ENCODE measurements around the gene MYBPC1. TPM values are rescaled to one million over a fixed set of nuclear protein-coding genes. Genes with fewer than 3 reads are reported as not detected.

Gene MYBPC1
- total and polyA plus RNA-seq, 9 of the 15 experiments (the other 6 are each of a cell fraction or from before 2014, with no cell fraction given), result not detected

Small RNA genes within 50 kb of the gene (small RNA-seq; reads per million reads assigned to genes)
- gene RNY1P16, result not detected

Other genes starting within 250 kb of the MYBPC1 start
- gene ARL1, start 187.2 kb upstream of the MYBPC1 start, total RNA-seq (2014; rRNA removed), result 52.5 and 53.0 TPM in 2 replicates
- gene ARL1, start 187.2 kb upstream of the MYBPC1 start, total RNA-seq (2014; rRNA removed; fragmentation: Illumina TruSeq; extraction: Trizol), result 68.6 and 82.2 TPM in 2 replicates
- 61.2 and 64.4 TPM in 2 replicates for gene ARL1, start 187.2 kb upstream of the MYBPC1 start, total RNA-seq (2015; rRNA removed; fragmentation: Illumina TruSeq; extraction: Trizol)
- gene ARL1, start 187.2 kb upstream of the MYBPC1 start, total RNA-seq (2021), result 68.5 and 70.6 TPM in 2 replicates
- gene ARL1, start 187.2 kb upstream of the MYBPC1 start, polyA plus RNA-seq (2011; rRNA removed), result 116 and 124 TPM in 2 replicates
- gene ARL1, start 187.2 kb upstream of the MYBPC1 start, polyA plus RNA-seq (2014; fragmentation: Illumina TruSeq; extraction: Trizol), result 83.4 and 83.6 TPM in 2 replicates
- gene ARL1, start 187.2 kb upstream of the MYBPC1 start, polyA plus RNA-seq (2014; fragmentation: Nextera tagmentation; extraction: Ambion mirVana), result 100 to 1,000 TPM; 126 to 127 TPM
- 61.0 and 83.8 TPM in 2 replicates for gene ARL1, start 187.2 kb upstream of the MYBPC1 start, polyA plus RNA-seq (2014; rRNA removed)
- gene SPIC, start 119.6 kb upstream of the MYBPC1 start, total RNA-seq (2014; rRNA removed), result not detected in 2 replicates
- gene SPIC, start 119.6 kb upstream of the MYBPC1 start, total RNA-seq (2014; rRNA removed; fragmentation: Illumina TruSeq; extraction: Trizol), result not detected in 2 replicates
- not detected in 2 replicates for gene SPIC, start 119.6 kb upstream of the MYBPC1 start, total RNA-seq (2015; rRNA removed; fragmentation: Illumina TruSeq; extraction: Trizol)
- not detected in 2 replicates for gene SPIC, start 119.6 kb upstream of the MYBPC1 start, total RNA-seq (2021)
- gene SPIC, start 119.6 kb upstream of the MYBPC1 start, polyA plus RNA-seq (2011; rRNA removed), result not detected in 2 replicates
- gene SPIC, start 119.6 kb upstream of the MYBPC1 start, polyA plus RNA-seq (2014; fragmentation: Illumina TruSeq; extraction: Trizol), result not detected in 2 replicates
- gene SPIC, start 119.6 kb upstream of the MYBPC1 start, polyA plus RNA-seq (2014; fragmentation: Nextera tagmentation; extraction: Ambion mirVana), result not detected
- not detected in 2 replicates for gene SPIC, start 119.6 kb upstream of the MYBPC1 start, polyA plus RNA-seq (2014; rRNA removed)
- gene CHPT1, start 102.7 kb downstream of the MYBPC1 start, total RNA-seq (2014; rRNA removed), result 170 and 210 TPM in 2 replicates
- gene CHPT1, start 102.7 kb downstream of the MYBPC1 start, total RNA-seq (2014; rRNA removed; fragmentation: Illumina TruSeq; extraction: Trizol), result 112 and 123 TPM in 2 replicates
- gene CHPT1, start 102.7 kb downstream of the MYBPC1 start, total RNA-seq (2015; rRNA removed; fragmentation: Illumina TruSeq; extraction: Trizol), result 75.4 and 75.5 TPM in 2 replicates
- 95.0 and 103 TPM in 2 replicates for gene CHPT1, start 102.7 kb downstream of the MYBPC1 start, total RNA-seq (2021)
- 66.5 and 91.9 TPM in 2 replicates for gene CHPT1, start 102.7 kb downstream of the MYBPC1 start, polyA plus RNA-seq (2011; rRNA removed)
- gene CHPT1, start 102.7 kb downstream of the MYBPC1 start, polyA plus RNA-seq (2014; fragmentation: Illumina TruSeq; extraction: Trizol), result 62.8 and 69.4 TPM in 2 replicates
- 10 to 100 TPM; 15.3 to 24.3 TPM for gene CHPT1, start 102.7 kb downstream of the MYBPC1 start, polyA plus RNA-seq (2014; fragmentation: Nextera tagmentation; extraction: Ambion mirVana)
- gene CHPT1, start 102.7 kb downstream of the MYBPC1 start, polyA plus RNA-seq (2014; rRNA removed), result 92.5 and 111 TPM in 2 replicates
- 0.37 TPM in 1 of 2 replicates, not detected in the other for gene SYCP3, start 144.5 kb downstream of the MYBPC1 start, total RNA-seq (2014; rRNA removed)
- gene SYCP3, start 144.5 kb downstream of the MYBPC1 start, total RNA-seq (2014; rRNA removed; fragmentation: Illumina TruSeq; extraction: Trizol), result 0.15 TPM in 1 of 2 replicates, not detected in the other
- gene SYCP3, start 144.5 kb downstream of the MYBPC1 start, total RNA-seq (2015; rRNA removed; fragmentation: Illumina TruSeq; extraction: Trizol), result 0.22 TPM in 1 of 2 replicates, not detected in the other
- not detected in 2 replicates for gene SYCP3, start 144.5 kb downstream of the MYBPC1 start, total RNA-seq (2021)
- gene SYCP3, start 144.5 kb downstream of the MYBPC1 start, polyA plus RNA-seq (2011; rRNA removed), result 0.11 and 0.16 TPM in 2 replicates
- not detected in 2 replicates for gene SYCP3, start 144.5 kb downstream of the MYBPC1 start, polyA plus RNA-seq (2014; fragmentation: Illumina TruSeq; extraction: Trizol)
- under 1 TPM; 0.25 TPM for gene SYCP3, start 144.5 kb downstream of the MYBPC1 start, polyA plus RNA-seq (2014; fragmentation: Nextera tagmentation; extraction: Ambion mirVana)
- gene SYCP3, start 144.5 kb downstream of the MYBPC1 start, polyA plus RNA-seq (2014; rRNA removed), result not detected in 2 replicates
- gene GNPTAB, start 236.0 kb downstream of the MYBPC1 start, total RNA-seq (2014; rRNA removed), result 11.6 and 13.0 TPM in 2 replicates
- gene GNPTAB, start 236.0 kb downstream of the MYBPC1 start, total RNA-seq (2014; rRNA removed; fragmentation: Illumina TruSeq; extraction: Trizol), result 19.8 and 21.7 TPM in 2 replicates
- 23.2 and 23.3 TPM in 2 replicates for gene GNPTAB, start 236.0 kb downstream of the MYBPC1 start, total RNA-seq (2015; rRNA removed; fragmentation: Illumina TruSeq; extraction: Trizol)
- gene GNPTAB, start 236.0 kb downstream of the MYBPC1 start, total RNA-seq (2021), result 19.3 and 20.4 TPM in 2 replicates
- gene GNPTAB, start 236.0 kb downstream of the MYBPC1 start, polyA plus RNA-seq (2011; rRNA removed), result 16.3 and 23.2 TPM in 2 replicates
- 15.3 and 19.3 TPM in 2 replicates for gene GNPTAB, start 236.0 kb downstream of the MYBPC1 start, polyA plus RNA-seq (2014; fragmentation: Illumina TruSeq; extraction: Trizol)
- 1 to 10 TPM; 5.9 to 6.5 TPM for gene GNPTAB, start 236.0 kb downstream of the MYBPC1 start, polyA plus RNA-seq (2014; fragmentation: Nextera tagmentation; extraction: Ambion mirVana)
- gene GNPTAB, start 236.0 kb downstream of the MYBPC1 start, polyA plus RNA-seq (2014; rRNA removed), result 11.6 and 12.8 TPM in 2 replicates

Measured in K562 (cell line).